ENCODE results near the gene TREM2. TPM values are rescaled to one million over a fixed set of nuclear protein-coding genes. Genes with fewer than 3 reads are reported as not detected.

Gene TREM2
- total and polyA plus RNA-seq, 2 of the 8 experiments (the other 6 are each of a cell fraction or from before 2014, with no cell fraction given): 0.20 TPM; not detected in 1

- TF ChIP-seq ZNF274 (IDR thresholded peaks at IDR 0.05; ENCODE audit: borderline replicate concordance, extremely low read depth, low read length): no peak
Measured at GRCh38 chr6:41136911-41137310, 26.0 kb downstream of the TREM2 start (continued).
